Natural killer cell (primary cell): ENCODE results near the gene STX5. TPM values are rescaled to one million over a fixed set of nuclear protein-coding genes. Genes with fewer than 3 reads are reported as not detected.

ENCODE experiments used
- ATAC-seq, 3 donors: fragments of 150-1000 bp in 2 of 3; fragments of 200-7000 bp in 1 of 3; cut with Tn5 transposase; 1 replicate in 1 of 3; 2 replicates in 2 of 3; pipeline ENCODE4 v1.10.0; 2021; ENCODE audit warnings: mild to moderate bottlenecking in 2 of 3, moderate library complexity in 2 of 3
- DNase-seq, 2 donors: peaks; one replicate each; pipeline versions ENCODE4 v3.0.0 to v3.0.0-alpha.2; 2013 to 2021; ENCODE audit warnings: mixed read lengths in 1 of 2
- H3K27ac ChIP-seq: one replicate; pipeline ENCODE4 v1.5.1; 2013; ENCODE audit warnings: mild to moderate bottlenecking, low read length
- H3K27me3 ChIP-seq: one replicate; pipeline ENCODE4 v1.6.1; 2013; ENCODE audit warnings: low read length; ENCODE audit not compliant: control insufficient read depth, insufficient read depth
- H3K36me3 ChIP-seq: one replicate; pipeline ENCODE4 v1.6.1; 2013; ENCODE audit warnings: low read length; ENCODE audit not compliant: control insufficient read depth, insufficient read depth
- H3K4me1 ChIP-seq: one replicate; pipeline ENCODE4 v1.6.1; 2013; ENCODE audit warnings: low read length; ENCODE audit not compliant: control insufficient read depth, insufficient read depth
- H3K4me3 ChIP-seq: one replicate; pipeline ENCODE4 v1.5.1; 2013; ENCODE audit warnings: low read length
- H3K9me3 ChIP-seq: one replicate; pipeline ENCODE4 v1.6.1; 2013; ENCODE audit warnings: low read length; ENCODE audit not compliant: control insufficient read depth, insufficient read depth
- H3K27ac Mint-ChIP-seq, 2 donors: one replicate each; pipeline ENCODE4 v1.8.0; 2022; ENCODE audit warnings: mild to moderate bottlenecking in 2 of 2, mixed read lengths in 2 of 2, moderate library complexity in 1 of 2
- H3K27me3 Mint-ChIP-seq, 2 donors: one replicate each; pipeline ENCODE4 v1.8.0; 2022; ENCODE audit warnings: low read depth in 2 of 2, mixed read lengths in 2 of 2
- H3K36me3 Mint-ChIP-seq: one replicate; pipeline ENCODE4 v1.8.0; 2022; ENCODE audit warnings: mixed read lengths
- H3K4me1 Mint-ChIP-seq, 2 donors: one replicate each; pipeline ENCODE4 v1.8.0; 2022; ENCODE audit warnings: mixed read lengths in 2 of 2
- H3K4me3 Mint-ChIP-seq: one replicate; pipeline ENCODE4 v1.8.0; 2022; ENCODE audit warnings: mild to moderate bottlenecking, moderate library complexity, mixed read lengths
- H3K9me3 Mint-ChIP-seq, 2 donors: one replicate each; pipeline ENCODE4 v1.8.0; 2022; ENCODE audit warnings: mixed read lengths in 2 of 2
- CTCF ChIP-seq: fragments of 200-600 bp; IDR thresholded peaks from one replicate; pipeline ENCODE4 v1.8.0; 2022; ENCODE audit warnings: antibody characterized with exemption
- WGBS: methylation state at CpG from one replicate; pipeline ENCODE4 v1.1.7; 2013; ENCODE audit warnings: missing lambda C conversion rate; ENCODE audit not compliant: insufficient coverage; 5-methylcytosine and 5-hydroxymethylcytosine counted together
- intact Hi-C: fragments of 100-400 bp; cut with micrococcal nuclease; formaldehyde crosslinking; loops from one replicate; pipeline ENCODE4 v1.14.2; 2022
- total RNA-seq, 4 donors: library from RNA; stranded (reverse); fragments of 120-200 nt in 1 of 4; gene quantifications; one replicate each; pipeline versions ENCODE4 v1.2.3 to v1.2.4, GENCODE V29; 2013 to 2022

Gene STX5
- total RNA-seq, 3 donors from 2014 or later (not counting 1 experiment from before 2014, with no cell fraction given) = 138 to 171 (median 166) TPM

- H3K27me3 Mint-ChIP-seq = no peaks in the 10 kb centered on the region
- Histone ChIP-seq H3K27me3 (no peaks in the 10 kb centered on the region), H3K36me3 (peaks cover 29% of the 10 kb centered on the region), H3K4me3 (no peak overlapping the region), H3K27ac (no peak overlapping the region), H3K9me3 (no peaks in the 10 kb centered on the region), H3K4me1 (no peaks in the 10 kb centered on the region)
- TF ChIP-seq CTCF = no peak
- H3K9me3 Mint-ChIP-seq = no peaks in the 10 kb centered on the region
- ATAC-seq = no peak
- intact Hi-C loops = no loop called here
- H3K27ac Mint-ChIP-seq = peak overlapping the region in 1 of 2 donors; percentile 27
- DNase-seq = no peak
- H3K4me3 Mint-ChIP-seq = no peak overlapping the region
- H3K36me3 Mint-ChIP-seq = peaks cover 15% of the 10 kb centered on the region
- no peaks in the 10 kb centered on the region for H3K4me1 Mint-ChIP-seq
- WGBS = over 99% methylated on average over 8 of the region's 8 CpGs
These were observed 15.3 kb downstream of the STX5 start for GRCh38 chr11:62816557-62816956.

GRCh38 chr11:62811659-62812058, 20.2 kb downstream of the STX5 start:
- no peak for TF ChIP-seq CTCF
- H3K4me3 ChIP-seq = no peak overlapping the region
- Mint-ChIP-seq H3K27me3 (no peaks in the 10 kb centered on the region), H3K9me3 (no peaks in the 10 kb centered on the region), H3K36me3 (no peaks in the 10 kb centered on the region), H3K27ac (peak overlapping the region in 1 of 2 donors; percentile 6), H3K4me1 (peaks cover 0 to 3% of the 10 kb centered on the region in 2 donors), H3K4me3 (no peak overlapping the region)
- H3K9me3 ChIP-seq = no peaks in the 10 kb centered on the region
- H3K4me1 ChIP-seq = peaks cover 1% of the 10 kb centered on the region
- H3K36me3 ChIP-seq = peaks cover 15% of the 10 kb centered on the region
- H3K27me3 ChIP-seq = no peaks in the 10 kb centered on the region
- peak in 1 of 3 donors; percentile 11 for ATAC-seq
- intact Hi-C loops = no loop called here
- no peak for DNase-seq
- WGBS = 76% methylated on average over 2 of the region's 2 CpGs
- no peak overlapping the region for H3K27ac ChIP-seq

GRCh38 chr11:62810748-62811147, 21.1 kb downstream of the STX5 start:
- Mint-ChIP-seq H3K9me3 (no peaks in the 10 kb centered on the region), H3K4me3 (no peak overlapping the region), H3K27ac (peak overlapping the region in 1 of 2 donors; percentile 52), H3K27me3 (no peaks in the 10 kb centered on the region), H3K4me1 (peaks cover 0 to 11% of the 10 kb centered on the region in 2 donors), H3K36me3 (no peaks in the 10 kb centered on the region)
- no peak for TF ChIP-seq CTCF
- Histone ChIP-seq H3K36me3 (peaks cover 7% of the 10 kb centered on the region), H3K27me3 (no peaks in the 10 kb centered on the region), H3K4me3 (no peak overlapping the region), H3K9me3 (no peaks in the 10 kb centered on the region), H3K4me1 (peaks cover 11% of the 10 kb centered on the region), H3K27ac (no peak overlapping the region)
- intact Hi-C loops = no loop called here
- no peak for ATAC-seq
- WGBS = 45% methylated on average over 1 of the region's 1 CpG
- no peak for DNase-seq

- TF ChIP-seq CTCF = no peak
- peak overlapping the region; percentile 60 for H3K27ac ChIP-seq
- H3K4me1 ChIP-seq = peaks cover 25% of the 10 kb centered on the region
- H3K27me3 ChIP-seq = no peaks in the 10 kb centered on the region
- intact Hi-C loops = no loop called here
- Mint-ChIP-seq H3K4me1 (peaks cover 20 to 42% of the 10 kb centered on the region in 2 donors), H3K27ac (peak overlapping the region; percentile 94 to 99), H3K4me3 (peak overlapping the region; percentile 57), H3K27me3 (no peaks in the 10 kb centered on the region), H3K9me3 (no peaks in the 10 kb centered on the region), H3K36me3 (no peaks in the 10 kb centered on the region)
- peak in 1 of 2 donors; percentile 21 for DNase-seq
- no peaks in the 10 kb centered on the region for H3K9me3 ChIP-seq
- no peak overlapping the region for H3K4me3 ChIP-seq
- WGBS = 85% methylated on average over 5 of the region's 5 CpGs
- peaks cover 23% of the 10 kb centered on the region for H3K36me3 ChIP-seq
- no peak for ATAC-seq
These were observed 25.2 kb downstream of the STX5 start for GRCh38 chr11:62806611-62807121.
